Fibroblast of gingiva (primary cell): ENCODE measurements around the gene PLEKHG5.

ENCODE experiments used
- DNase-seq: peaks from one replicate; pipeline ENCODE4 v3.0.0-alpha.2; 2011; ENCODE audit warnings: low read depth

The PLEKHG5 gene

GRCh38 chr1:6491480-6491962, at the start of gene PLEKHG5:
TSS of gene PLEKHG5 (minus strand) at chr1:6491667. CDS start at chr1:6477571, 14,096 bp downstream.
- DNase-seq, result no peak

DNA sequence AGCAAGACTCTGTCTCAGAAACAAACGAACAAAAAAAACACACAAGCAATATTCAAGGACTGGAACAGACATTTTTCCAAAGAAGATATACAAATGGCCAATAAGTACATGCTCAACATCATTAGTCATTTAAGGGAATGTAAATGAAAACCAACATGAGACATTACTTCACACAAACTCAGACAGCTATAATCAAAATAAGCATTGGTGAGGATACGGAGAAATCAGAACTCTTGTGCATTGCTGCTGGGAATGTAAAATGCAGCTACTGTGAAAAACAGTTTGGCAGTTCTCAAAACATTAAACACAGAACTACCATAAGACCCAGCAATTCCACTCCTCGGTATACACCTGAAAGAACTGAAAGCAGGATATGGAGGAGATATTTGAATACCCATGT, 47.5 kb upstream of the PLEKHG5 start:
- peak; percentile 64 for DNase-seq

- no peak for DNase-seq
Measured at GRCh38 chr1:6536291-6536690, 44.8 kb upstream of the PLEKHG5 start.

- no peak for DNase-seq
Measured at GRCh38 chr1:6535214-6535613, 43.7 kb upstream of the PLEKHG5 start.

- DNase-seq, result no peak
Measured at GRCh38 chr1:6534248-6534822, 42.9 kb upstream of the PLEKHG5 start.

GRCh38 chr1:6531996-6532395, 40.5 kb upstream of the PLEKHG5 start:
- no peak for DNase-seq

DNA sequence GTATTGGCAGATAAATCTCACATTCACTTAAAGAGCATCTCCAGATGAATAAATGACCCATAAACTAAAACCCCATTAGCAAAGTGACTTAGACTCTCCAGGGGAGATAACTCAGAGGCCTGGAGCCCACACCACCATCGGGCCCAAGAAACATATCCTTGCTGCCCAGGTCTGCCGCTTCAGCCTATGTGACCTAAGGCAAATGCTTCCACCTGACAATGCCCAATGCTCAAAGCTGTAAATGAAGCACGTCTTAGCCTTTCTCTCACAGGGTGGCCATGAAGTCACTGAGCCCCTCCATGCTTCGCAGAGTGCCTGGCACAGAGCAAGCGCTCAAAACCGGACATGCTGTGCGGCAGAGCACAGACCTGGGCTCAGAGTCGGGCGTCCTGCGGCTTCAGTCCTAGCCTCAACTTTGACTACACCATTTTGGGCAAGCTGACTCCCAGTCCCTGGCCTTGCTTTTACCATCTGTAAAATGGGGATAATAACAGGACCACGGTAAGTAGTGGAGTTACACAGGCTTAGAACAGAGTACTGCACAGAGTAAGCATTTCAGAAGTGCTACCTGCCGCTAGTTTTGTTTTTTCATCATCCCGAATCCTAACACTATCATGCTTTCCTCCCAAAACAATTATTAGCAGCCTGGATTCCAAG, 39.2 kb upstream of the PLEKHG5 start:
- DNase-seq, result no peak

DNA sequence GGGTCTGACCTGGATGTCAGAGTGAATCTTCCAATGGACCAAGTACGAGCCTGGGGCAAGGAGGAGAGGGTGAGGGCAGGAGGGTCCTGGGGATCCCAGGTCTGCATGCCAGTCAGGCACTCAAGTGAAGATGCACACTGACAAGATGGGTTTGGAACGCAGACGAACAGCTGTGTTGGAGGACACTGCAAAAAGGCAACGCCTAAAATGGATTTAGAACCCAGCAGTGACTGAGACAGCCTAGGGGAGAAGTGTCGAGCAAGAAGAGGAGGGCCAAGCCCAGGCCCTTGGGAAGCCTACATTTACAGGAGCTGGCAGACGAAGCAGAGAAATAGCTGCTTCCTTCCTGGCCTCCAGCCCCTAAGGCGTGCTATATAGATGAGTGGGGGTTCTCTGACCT, 37.0 kb upstream of the PLEKHG5 start:
- no peak for DNase-seq

DNA sequence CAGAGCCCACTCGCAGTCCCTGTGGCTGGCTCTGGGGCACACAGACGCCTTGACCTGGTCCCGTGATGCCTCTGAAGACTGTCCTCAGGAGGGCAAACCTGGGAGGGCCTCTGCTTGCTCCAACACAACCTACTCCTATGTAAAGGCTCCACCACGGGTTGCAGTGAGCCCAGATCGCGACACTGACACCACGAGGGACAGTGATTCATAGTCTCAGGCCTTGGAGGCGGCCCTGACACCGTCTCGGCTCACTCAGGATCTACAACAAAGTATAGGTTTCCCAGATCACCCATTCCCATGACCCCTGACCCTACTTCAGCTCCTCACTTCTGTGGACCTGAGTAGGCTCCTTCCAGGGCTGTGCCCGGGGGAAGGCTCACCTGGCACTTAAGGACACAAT, 34.8 kb upstream of the PLEKHG5 start:
- DNase-seq, result no peak

- DNase-seq, result peak; percentile 36
Measured at GRCh38 chr1:6523566-6523965, 32.1 kb upstream of the PLEKHG5 start.

GRCh38 chr1:6521536-6521935, 30.1 kb upstream of the PLEKHG5 start:
- DNase-seq, result no peak

GRCh38 chr1:6519935-6520671, 28.6 kb upstream of the PLEKHG5 start:
- peak; percentile 80 for DNase-seq

DNA sequence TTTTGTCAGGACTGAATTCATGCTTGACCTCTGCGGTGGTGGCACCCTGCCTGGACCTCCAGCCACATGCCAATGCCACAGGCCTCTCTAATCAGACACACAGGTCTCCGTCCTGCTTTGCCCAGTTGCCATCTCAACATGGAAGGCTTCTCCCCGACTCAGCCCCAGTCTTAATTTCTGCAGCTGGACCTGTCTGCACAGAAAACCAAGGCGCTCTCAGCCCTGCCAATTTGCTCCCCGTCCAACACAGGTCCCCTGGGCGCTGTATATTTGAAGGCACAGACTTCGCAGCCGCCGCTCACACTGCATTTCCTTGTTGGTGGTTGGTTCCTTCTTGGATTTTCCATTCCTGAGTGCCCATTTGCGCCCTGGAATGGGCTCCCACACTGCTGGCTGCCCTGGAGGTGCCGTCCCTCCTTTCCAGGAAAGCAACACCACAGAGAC, 28.0 kb upstream of the PLEKHG5 start:
- DNase-seq, result peak; percentile 67

DNA sequence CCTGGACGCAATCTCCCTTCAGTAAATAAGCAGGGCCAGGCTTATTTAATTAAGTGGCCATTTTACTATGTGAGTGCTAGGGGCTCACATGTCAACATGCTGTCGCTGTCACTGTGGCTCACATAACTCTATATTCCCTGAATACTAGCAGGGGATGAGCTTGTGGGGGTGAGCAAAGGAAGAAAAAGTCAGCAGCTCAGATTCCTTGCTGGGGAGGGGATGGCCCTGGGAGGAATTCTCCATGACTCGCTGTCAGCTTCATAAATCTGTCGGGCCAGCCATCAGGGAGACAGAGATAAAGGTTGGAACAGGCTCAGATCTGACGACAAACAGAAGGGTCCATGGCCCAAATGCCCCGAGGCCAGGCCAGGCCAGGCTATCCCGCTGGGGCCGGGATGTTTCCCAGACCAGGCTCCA, 26.0 kb upstream of the PLEKHG5 start:
- no peak for DNase-seq

DNA sequence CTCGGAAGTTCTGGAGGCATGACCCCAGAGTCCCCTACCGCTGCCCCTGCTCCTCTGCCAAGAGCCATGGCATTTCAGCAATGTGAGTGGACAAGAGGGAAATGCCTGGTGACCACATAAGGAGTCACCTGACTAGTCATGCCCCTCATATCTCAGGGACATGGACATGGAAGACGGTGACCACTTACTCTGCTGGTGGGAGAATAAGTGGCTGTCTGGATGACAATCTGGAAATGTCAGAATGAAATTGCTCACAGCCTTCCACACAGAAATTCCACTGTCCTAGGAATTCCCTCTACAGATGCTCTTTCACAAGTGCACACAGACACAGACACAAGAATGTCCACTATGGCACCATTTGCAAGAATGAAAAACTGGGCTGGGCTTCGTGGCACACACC, 24.3 kb upstream of the PLEKHG5 start:
- no peak for DNase-seq

DNA sequence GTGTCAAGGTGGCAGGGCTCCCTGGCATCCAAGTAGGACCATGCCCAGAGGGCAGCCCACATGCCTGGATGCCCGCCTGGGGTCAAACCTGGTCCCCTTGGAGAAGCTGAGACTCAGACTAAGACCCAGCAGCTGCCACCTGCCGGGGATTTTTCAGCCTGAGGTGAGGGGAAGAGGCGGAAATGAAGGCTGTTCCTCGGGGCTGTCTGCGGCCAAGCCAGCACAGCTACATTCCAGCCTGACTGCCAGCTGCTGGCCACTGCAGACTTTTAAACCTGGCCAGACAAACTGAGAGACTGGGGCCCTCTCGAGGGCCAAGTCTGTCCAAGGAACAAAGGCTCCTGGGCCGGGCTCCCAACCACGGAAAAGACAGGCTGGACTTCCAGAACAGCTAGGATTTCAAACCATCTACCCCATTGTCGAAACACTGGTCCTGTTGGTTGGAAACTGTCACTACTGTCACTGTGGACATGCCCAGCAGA, 21.9 kb upstream of the PLEKHG5 start:
- DNase-seq, result no peak

DNA sequence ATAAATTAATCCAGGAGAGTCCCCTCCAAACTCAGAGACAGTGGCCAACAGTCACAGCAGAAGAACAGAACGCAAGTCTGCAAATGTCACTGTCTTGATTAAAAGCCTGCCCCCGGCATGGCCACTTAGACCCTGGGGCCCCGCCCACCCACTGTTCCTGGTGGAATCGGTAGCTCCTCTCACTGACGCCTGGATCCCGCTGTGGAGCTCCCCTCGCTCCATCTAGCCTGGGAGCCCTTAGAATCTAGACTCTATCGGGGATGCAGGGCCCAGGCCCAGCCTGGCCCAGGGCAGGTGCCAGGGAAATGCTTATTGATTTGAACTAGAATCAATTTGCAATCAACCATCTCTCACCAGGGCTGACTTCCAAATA, 21.4 kb upstream of the PLEKHG5 start:
- DNase-seq, result no peak

GRCh38 chr1:6512245-6512907, 20.9 kb upstream of the PLEKHG5 start:
- DNase-seq, result no peak

DNA sequence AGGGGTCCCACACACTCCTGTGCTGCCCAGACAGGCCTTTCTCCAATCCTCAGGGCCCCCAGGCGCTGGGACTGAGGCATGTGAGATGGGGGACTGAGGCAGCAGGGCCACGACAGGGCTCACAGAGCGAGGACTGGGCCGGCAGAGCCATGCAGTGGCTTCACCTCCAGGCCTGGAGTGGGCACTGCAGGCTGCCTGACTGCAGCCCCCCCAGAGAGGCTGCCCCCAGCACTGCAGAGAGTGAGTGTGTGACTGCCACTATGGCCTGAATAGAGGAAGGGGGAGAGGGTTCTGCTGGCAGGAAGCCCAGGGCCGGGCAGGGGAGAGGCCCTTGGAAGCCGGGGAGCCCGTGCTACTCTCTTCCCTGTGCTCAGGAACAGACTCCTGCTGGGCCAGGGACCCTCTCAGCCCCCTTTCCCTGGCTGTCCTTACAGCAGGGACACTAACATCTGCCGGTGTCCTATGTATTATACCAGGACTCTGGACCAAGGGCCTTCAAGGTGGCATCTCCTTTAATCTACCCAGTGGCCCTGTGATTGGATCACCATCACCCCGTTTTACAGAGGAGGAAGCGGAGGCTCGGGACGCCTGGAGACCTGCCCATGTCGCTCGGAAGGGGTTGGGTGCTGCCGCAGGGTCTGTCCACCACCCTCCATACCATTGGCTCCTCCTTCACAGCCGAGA, 20.2 kb upstream of the PLEKHG5 start:
- no peak for DNase-seq

DNA sequence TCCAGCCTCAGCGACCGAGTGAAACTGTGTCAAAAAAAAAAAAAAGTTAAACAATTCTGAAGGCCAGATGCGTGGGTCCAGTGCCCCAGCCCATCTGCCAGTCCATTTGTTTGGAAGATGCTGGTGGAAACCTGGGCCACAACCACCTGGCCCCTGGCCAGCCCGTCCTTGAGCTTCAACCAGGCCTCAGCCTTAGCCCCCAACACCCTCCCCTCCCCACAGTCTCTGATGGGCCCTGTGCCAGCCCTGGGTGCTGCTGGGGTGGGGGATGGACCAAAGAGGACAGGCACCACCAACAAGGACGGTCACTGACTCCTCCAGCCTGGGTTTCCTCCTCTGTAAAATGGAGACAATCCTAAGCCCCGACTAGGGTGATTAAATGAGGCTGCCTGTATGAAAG, 19.6 kb upstream of the PLEKHG5 start:
- no peak for DNase-seq

- no peak for DNase-seq
Measured at GRCh38 chr1:6510493-6510892, 19.0 kb upstream of the PLEKHG5 start.

- DNase-seq, result no peak
Measured at GRCh38 chr1:6509919-6510291, 18.4 kb upstream of the PLEKHG5 start.
